GM12865 (cell line): ENCODE measurements around the gene PPP1R16B.
"Not testable (repeated sequence)": the region's sequence is repeated elsewhere in the genome, so short reads cannot be mapped to it uniquely, and the experiment has no call there.

Source experiments
- DNase-seq: peaks from one replicate; pipeline ENCODE4 v3.0.0; 2010; ENCODE audit warnings: low read depth
- H3K4me3 ChIP-seq: 2 replicates; pipeline ENCODE4 v1.5.1; 2011; ENCODE audit warnings: mild to moderate bottlenecking, low read depth, low read length, control low read depth
- CTCF ChIP-seq: IDR thresholded peaks from 2 replicates; pipeline ENCODE4 v1.5.1; 2011; ENCODE audit warnings: low read length, control low read depth, low read depth, inconsistent platforms; ENCODE audit not compliant: insufficient read depth; ENCODE audit errors: missing control alignments

Gene PPP1R16B

GRCh38 chr20:38810926-38811630 lies 5.6 kb downstream of the PPP1R16B start:
- no peak for TF ChIP-seq CTCF
- DNase-seq = no peak
- no peak overlapping the region for H3K4me3 ChIP-seq

- no peak for DNase-seq
- no peak overlapping the region for H3K4me3 ChIP-seq
- TF ChIP-seq CTCF = no peak
Measured at GRCh38 chr20:38811769-38812168, 6.3 kb downstream of the PPP1R16B start.

GRCh38 chr20:38812182-38812581 lies 6.7 kb downstream of the PPP1R16B start:
- no peak overlapping the region for H3K4me3 ChIP-seq
- no peak for TF ChIP-seq CTCF
- DNase-seq = no peak

GRCh38 chr20:38812709-38813573 lies 7.4 kb downstream of the PPP1R16B start:
- no peak overlapping the region for H3K4me3 ChIP-seq
- DNase-seq = no peak
- TF ChIP-seq CTCF = no peak

GRCh38 chr20:38813574-38813962 lies 8.1 kb downstream of the PPP1R16B start:
- not testable (repeated sequence) for DNase-seq, H3K4me3 ChIP-seq

- H3K4me3 ChIP-seq = no peak overlapping the region
- TF ChIP-seq CTCF = no peak
- DNase-seq = no peak
Measured at GRCh38 chr20:38815446-38815845, 9.9 kb downstream of the PPP1R16B start.
